Upper lobe of right lung (tissue), 1 donor: ENCODE data around the gene ZBTB45. TPM values are rescaled to one million over a fixed set of nuclear protein-coding genes. Genes with fewer than 3 reads are reported as not detected.
A peak's percentile ranks its signal among the peaks of the same experiment; 100 is the strongest.

Experiments
- ATAC-seq: fragments of 200-7000 bp; cut with Tn5 transposase; one replicate; pipeline ENCODE4 v1.9.1; 2020; ENCODE audit warnings: mild to moderate bottlenecking, moderate library complexity
- DNase-seq: peaks from one replicate; pipeline ENCODE4 v3.0.0-alpha.2; 2020
- H3K27ac ChIP-seq: fragments of 200-600 bp; one replicate; pipeline ENCODE4 v1.8.0; 2022
- H3K27me3 ChIP-seq: fragments of 200-600 bp; one replicate; pipeline ENCODE4 v1.8.0; 2022; ENCODE audit warnings: mild to moderate bottlenecking
- H3K36me3 ChIP-seq: fragments of 200-600 bp; one replicate; pipeline ENCODE4 v1.8.0; 2022
- H3K4me1 ChIP-seq: fragments of 200-600 bp; one replicate; pipeline ENCODE4 v1.8.0; 2022
- H3K4me3 ChIP-seq: fragments of 200-600 bp; one replicate; pipeline ENCODE4 v1.8.0; 2022; ENCODE audit warnings: mild to moderate bottlenecking
- H3K9me3 ChIP-seq: fragments of 200-600 bp; one replicate; pipeline ENCODE4 v1.8.0; 2022
- CTCF ChIP-seq: fragments of 200-600 bp; IDR thresholded peaks from one replicate; pipeline ENCODE4 v1.8.0; 2022; ENCODE audit warnings: antibody characterized with exemption
- intact Hi-C: fragments of 100-400 bp; cut with DNase I; formaldehyde crosslinking; loops from one replicate; pipeline ENCODE4 v1.11.0; 2022
- total RNA-seq: library from RNA; stranded (reverse); fragmentation: NEBNext Ultra II Directional; extraction: Animal tissue kit (Norgen Biotek cat#: 25700); gene quantifications from one replicate; pipeline ENCODE4 v1.2.1, GENCODE V29; 2021
- donor health status: DM: no; HTN: yes; CAD: no; lungs with severe emphysema.

The ZBTB45 gene
- total RNA-seq, 1 donor from 2014 or later = 14.1 TPM

GRCh38 chr19:58559275-58560006 is 39.8 kb upstream of the ZBTB45 start:
- intact Hi-C loops = no loop called here
- Histone ChIP-seq H3K4me1 (peaks cover 48% of the 10 kb centered on the region), H3K36me3 (peaks cover 17% of the 10 kb centered on the region), H3K9me3 (no peaks in the 10 kb centered on the region), H3K27me3 (no peaks in the 10 kb centered on the region), H3K27ac (peak overlapping the region; percentile 99), H3K4me3 (peak overlapping the region; percentile 67)
- TF ChIP-seq CTCF = no peak
- ATAC-seq = peak; percentile 71
- peak; percentile 96 for DNase-seq

GRCh38 chr19:58558623-58559274 is 39.1 kb upstream of the ZBTB45 start:
- DNase-seq = peak; percentile 100
- no peaks in the 10 kb centered on the region for H3K9me3 ChIP-seq
- ATAC-seq = peak; percentile 79
- H3K36me3 ChIP-seq = peaks cover 17% of the 10 kb centered on the region
- H3K27ac ChIP-seq = peak overlapping the region; percentile 99
- peaks cover 55% of the 10 kb centered on the region for H3K4me1 ChIP-seq
- intact Hi-C loops = no loop called here
- peak overlapping the region; percentile 67 for H3K4me3 ChIP-seq
- no peak for TF ChIP-seq CTCF
- H3K27me3 ChIP-seq = no peaks in the 10 kb centered on the region

- Histone ChIP-seq H3K27ac (peak within 1 kb of the TSS; percentile 99), H3K9me3 (no peaks in the 10 kb centered on the region), H3K36me3 (peaks cover 21% of the 10 kb centered on the region), H3K4me1 (peaks cover 56% of the 10 kb centered on the region), H3K4me3 (peak within 1 kb of the TSS; percentile 67), H3K27me3 (no peaks in the 10 kb centered on the region)
- DNase-seq = peak; percentile 88
- no peak for ATAC-seq
- intact Hi-C loops = no loop called here
- TF ChIP-seq CTCF = no peak
These were observed 38.5 kb upstream of the ZBTB45 start, which contains the start of gene UBE2M for GRCh38 chr19:58558066-58558622. TSS of gene UBE2M (minus strand) at chr19:58558611. CDS start at chr19:58558381, 230 bp downstream.

- ATAC-seq (no peak), DNase-seq (no peak)
- Histone ChIP-seq H3K9me3 (no peaks in the 10 kb centered on the region), H3K36me3 (peaks cover 28% of the 10 kb centered on the region), H3K27ac (peak overlapping the region; percentile 99), H3K27me3 (no peaks in the 10 kb centered on the region), H3K4me3 (peak overlapping the region; percentile 67), H3K4me1 (peaks cover 51% of the 10 kb centered on the region)
- TF ChIP-seq CTCF = no peak
- intact Hi-C loops = no loop called here
These were observed 37.8 kb upstream of the ZBTB45 start for GRCh38 chr19:58557221-58558065.

GRCh38 chr19:58556622-58557220 is 37.1 kb upstream of the ZBTB45 start:
- no peak for DNase-seq
- H3K36me3 ChIP-seq = peaks cover 35% of the 10 kb centered on the region
- intact Hi-C loops = no loop called here
- peak overlapping the region; percentile 99 for H3K27ac ChIP-seq
- H3K27me3 ChIP-seq = no peaks in the 10 kb centered on the region
- peak overlapping the region; percentile 67 for H3K4me3 ChIP-seq
- no peak for TF ChIP-seq CTCF
- no peaks in the 10 kb centered on the region for H3K9me3 ChIP-seq
- ATAC-seq = no peak
- H3K4me1 ChIP-seq = peaks cover 44% of the 10 kb centered on the region
